SH-SY5Y (cell line): ENCODE results near the gene PIP4K2B.

Source experiments
- GATA2 ChIP-seq: IDR thresholded peaks from 2 replicates; pipeline ENCODE4 v1.6.1; 2011; ENCODE audit warnings: mild to moderate bottlenecking, low read depth, low read length
- GATA3 ChIP-seq: IDR thresholded peaks from 2 replicates; pipeline ENCODE4 v1.6.1; 2011; ENCODE audit warnings: low read depth, mild to moderate bottlenecking, low read length, moderate library complexity

Gene PIP4K2B

DNA sequence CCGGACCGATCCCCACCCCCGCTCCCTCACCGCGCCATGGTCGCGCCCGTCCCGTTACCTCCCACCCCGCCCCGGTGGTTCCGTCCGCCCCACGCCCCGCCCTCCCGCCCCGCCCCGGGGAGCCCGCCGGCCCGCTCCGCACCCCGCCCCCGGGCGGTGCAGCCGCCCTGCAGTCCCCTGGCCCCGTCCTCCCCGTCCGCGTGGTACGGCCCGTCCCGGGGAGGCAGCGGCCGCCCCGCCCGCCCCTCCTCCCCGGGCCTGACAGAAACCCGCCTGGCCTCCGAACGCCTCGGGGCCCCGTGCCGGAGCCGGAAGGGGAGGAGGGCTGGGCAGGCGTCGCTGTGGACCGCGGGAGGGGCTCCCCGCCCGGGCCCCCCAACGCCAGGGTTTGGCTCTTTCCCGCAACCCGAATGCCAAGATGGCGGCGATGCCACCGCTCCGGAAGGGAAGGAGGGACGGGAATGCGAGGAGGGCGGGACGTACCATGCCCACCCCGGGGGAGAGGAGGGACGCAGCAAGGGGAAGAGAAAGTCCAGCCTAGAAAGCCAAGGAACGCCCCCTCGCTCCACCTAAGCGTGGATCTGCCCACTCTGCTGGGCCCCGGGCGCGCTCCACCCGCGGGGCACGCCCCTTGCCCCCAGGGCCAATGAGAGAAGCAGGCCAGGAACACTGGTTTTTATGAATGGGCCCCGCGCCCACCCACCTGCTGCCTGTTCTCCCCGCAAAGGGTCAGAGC lies at the start of gene PIP4K2B:
Gene PIP4K2B (minus strand): TSS at position 56 of the 736 bp plus-strand sequence. CDS start 132 bp downstream, outside the sequence.
- TF ChIP-seq GATA2 (no peak), GATA3 (no peak)

DNA sequence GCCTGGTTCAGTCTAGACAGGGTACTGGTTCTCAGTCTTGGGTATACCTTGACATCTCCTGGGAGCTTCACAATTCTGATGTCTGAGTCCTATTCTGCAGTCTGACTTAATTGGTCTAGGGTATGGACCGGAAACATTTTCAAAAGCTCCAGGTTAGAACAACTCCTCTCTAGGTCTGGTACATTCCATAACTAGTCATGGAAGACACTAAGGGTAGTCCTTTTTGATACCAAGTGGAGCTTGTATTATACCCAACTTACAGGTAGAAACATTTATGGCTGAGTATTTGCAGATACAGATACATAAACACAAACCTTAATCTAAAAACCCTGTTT lies 49.2 kb upstream of the PIP4K2B start:
- TF ChIP-seq GATA2 (no peak), GATA3 (no peak)

DNA sequence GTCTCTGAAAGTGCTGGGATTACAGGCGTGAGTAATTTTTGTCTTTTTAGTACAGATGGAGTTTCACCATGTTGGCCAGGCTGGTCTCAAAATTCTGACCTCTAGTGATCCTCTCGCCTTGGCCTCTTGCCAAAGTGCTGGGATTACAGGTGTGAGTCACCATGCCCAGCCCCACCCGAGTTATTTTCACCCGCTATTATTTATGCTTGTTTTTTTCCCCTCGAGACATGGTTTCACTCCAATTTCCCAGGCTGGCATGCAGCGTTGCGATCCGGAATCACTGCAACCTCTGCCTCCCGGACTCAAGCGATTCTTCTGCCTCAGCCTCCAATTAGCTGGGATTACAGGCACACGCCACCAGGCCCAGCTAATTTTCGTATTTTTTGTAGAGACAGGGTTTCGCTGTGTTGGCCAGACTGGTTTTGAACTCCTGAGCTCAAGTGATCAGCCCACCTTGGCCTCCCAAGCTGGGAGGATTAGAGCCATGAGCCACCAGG lies 45.0 kb upstream of the PIP4K2B start:
- TF ChIP-seq GATA2 (no peak), GATA3 (no peak)

DNA sequence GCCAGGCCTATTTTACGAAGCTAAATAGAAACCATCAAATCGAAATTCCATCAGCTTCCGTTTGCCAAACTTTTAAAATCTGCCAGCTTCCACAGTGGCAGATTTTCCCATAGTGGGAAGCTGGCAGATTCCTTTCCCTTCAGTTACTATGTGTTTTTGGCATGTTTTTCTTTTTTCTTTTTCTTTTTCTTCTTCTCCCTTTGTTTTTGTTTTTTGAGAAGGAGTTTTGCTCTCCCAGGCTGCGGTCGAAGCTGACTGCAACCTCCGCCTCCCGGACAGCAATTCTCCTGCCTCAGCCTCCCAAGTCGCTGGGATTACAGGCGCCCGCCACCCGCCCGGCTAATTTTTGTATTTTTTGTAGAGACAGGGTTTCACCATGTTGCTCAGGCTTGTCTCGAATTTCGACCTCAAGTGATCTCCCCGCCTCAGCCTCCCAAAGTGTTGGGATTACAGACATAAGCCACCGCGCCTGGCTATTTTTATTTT lies 26.4 kb upstream of the PIP4K2B start:
- TF ChIP-seq GATA3 (no peak), GATA2 (no peak)

DNA sequence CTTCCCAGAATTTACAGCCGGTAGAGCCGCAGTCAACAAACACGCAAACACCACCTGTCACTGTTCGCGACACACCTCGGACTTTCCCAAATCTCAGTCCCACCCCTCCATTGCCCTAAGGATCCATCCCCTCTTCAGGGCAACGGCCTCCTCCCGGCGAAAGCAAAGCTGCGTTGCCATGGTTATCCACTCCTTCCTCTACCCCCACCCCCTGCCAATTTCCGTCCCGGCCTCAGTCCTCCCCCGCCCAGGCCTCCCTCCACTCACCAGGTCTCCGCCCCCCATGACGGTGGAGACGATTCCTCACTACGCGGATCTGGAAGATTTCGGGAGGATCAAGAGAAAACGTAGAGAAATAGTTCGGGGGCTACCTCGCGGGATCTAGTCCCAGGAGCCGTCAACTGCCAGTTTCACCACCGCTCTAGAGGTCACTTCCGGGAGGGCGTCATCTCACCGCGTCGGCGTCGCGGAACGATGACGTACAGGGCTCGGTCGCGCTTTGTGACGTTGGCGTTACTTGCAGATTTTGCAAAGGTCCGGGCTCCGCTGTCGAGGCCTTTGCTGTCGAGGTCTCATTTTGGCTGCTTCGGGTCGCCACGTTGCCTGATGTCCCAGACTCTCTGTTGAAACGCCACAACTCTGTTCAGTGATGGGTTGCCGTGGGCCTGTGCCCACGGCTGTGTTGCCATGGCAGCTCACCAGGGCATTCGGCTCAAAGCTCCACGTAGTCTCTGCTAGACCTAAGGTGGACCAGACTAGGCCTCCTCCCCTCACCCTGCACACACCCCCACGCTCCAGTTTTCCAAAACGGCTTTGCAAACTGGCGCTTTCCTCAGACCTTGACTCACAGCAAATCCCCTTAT lies 25.8 kb upstream of the PIP4K2B start, which contains the start of gene CWC25:
Gene CWC25 (minus strand): TSS at position 423 of the 863 bp plus-strand sequence. CDS start 138 bp downstream, at position 285.
- no peak for TF ChIP-seq GATA3
- TF ChIP-seq GATA2: no peak

DNA sequence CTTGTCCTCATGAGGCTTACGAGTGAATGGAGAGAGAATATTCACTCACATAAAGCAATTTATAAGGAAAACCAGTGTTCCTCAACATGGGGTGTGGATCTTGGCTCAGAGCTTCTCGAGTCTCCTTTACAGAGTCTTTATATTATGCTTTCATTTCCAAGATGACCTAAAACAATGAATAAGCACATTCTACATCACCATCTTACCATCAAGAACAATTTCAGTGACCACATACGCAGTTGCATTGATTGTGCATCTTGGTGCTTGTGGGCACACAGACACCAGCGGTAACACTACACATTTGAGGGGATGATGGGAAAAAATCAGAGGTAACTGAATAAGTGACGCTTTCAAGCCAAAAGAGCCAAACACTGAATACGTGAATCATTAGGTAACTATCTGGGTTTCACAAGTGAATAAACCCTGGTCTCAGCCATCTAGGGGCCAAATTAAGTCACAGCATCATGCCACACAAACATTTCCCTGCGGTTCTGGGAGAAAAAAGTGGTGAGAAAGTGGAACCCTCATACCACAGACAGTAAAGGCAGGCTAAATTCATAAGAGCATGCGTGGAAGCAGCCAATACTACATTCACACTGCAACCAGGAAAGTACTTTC lies 16.3 kb upstream of the PIP4K2B start:
- TF ChIP-seq GATA2: no peak
- TF ChIP-seq GATA3: no peak

DNA sequence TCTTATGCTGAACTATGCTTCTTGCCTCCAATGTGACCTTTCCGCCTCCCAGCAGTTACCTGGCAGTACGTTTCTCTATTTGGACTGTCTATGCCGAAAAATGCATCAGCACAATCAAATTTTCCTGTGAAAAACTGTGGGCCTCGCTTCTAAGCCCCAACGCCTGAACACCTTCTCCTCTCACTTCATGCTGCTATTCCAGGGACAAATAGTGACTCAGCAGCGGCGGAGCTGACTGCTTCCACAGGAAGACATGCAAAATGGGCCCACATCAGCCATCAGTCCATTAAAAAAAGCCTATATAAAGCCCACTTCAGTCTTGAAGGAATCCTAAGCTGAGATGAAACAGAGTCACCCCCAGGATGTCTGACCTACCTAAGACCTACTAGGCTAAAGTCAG lies 10.5 kb upstream of the PIP4K2B start:
- TF ChIP-seq GATA3: no peak
- TF ChIP-seq GATA2: no peak

DNA sequence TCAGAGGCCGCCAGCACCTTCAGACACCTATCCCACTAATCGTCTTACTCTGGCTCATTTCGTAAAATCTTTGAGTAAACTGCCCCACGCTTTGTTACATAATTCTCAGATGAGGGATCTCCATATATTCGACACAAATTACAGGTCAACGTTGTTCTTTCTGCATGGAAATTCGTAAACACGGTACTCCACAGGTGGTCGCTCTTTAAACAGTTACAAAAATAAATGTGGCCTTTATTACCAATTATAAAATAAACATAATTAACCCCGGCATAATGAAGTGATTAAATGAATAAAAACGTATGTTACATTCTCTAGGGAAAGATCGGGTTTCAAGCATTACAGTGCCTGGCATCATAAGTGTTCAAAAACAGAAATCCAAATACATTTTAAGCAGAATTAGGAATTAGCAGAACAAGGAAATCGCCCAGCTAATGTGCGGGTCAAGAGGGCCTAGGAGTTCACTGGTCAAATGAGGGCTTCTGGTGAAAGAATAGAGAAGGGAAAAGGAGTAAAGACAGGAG lies 943 bp upstream of the PIP4K2B start:
- no peak for TF ChIP-seq GATA3
- TF ChIP-seq GATA2: no peak

DNA sequence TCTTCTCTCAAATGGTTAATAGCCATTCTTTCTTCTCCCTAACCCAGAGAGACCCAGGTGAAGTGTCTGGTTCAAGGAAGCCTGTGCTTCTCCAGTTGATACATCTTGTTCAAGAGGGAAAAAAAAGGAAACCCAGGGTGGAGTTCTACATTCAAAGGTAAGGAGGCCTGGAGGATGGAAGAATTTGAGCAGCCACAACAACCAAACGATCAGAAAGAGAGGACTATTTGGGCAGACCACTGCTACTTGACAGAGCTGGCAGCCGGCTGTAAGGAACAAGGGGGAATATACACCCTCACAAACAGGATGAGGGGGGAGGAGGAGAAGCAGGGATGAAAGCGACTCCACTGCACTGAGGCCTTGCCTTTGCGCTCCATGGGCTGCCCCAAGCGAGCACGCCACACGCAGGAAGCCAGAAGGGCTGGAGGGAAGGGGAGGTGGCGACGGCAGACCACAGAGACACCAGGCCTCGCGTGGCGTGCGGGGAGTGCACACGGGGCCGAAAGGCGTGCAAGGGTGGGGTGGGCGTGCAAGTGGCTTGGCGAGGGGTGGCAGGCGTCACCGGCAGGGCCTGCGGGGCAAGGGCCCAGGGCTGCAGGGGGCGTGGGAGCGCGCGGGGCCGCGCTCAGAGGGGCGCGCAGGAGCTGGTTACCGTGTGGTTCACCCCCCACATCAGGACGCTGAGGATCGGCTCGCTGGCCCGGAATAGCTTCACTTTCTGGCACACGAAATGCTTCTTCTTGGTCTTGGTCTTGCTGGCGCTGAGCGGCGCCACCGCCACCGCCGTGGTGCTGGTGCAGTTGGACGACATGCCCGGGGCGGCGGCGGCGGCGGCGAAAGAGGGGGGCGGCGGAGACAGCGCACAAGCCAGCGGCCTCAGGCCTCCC lies 499 bp downstream of the PIP4K2B start:
- no peak for TF ChIP-seq GATA2
- TF ChIP-seq GATA3: no peak

DNA sequence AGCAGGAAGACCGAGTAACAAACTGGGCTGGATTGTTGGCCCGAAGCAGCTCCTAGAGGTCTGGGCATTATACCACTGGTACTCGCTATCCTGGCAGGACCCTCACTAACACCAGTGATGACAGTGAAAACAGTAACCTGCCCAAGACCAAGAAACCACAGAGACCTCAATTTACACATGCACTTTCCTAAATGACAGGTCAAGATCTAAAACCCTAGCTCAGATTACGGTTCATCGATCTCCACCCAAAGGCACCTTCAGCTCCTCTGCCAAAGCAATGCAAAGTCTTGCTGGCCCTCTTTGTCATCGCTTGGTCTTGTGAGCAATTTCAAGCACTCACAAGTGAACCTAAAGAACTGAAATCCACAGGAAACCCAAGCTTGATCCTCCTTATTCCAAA lies 1.5 kb downstream of the PIP4K2B start:
- TF ChIP-seq GATA2: no peak

DNA sequence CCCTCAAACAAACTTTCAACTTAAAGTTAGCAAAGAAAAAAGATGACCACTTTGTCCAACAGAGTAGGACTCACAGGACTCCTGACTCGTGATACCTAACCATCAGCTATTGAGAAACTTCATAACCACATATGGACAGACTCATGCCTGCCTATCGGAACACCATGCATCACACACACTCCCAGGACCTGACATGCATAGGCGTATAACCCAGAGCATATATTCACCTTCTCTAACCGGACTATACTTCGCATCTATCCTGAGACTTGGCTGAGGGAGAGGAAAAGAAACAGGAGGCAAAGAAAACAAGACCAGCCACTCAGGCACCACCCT lies 2.2 kb downstream of the PIP4K2B start:
- TF ChIP-seq GATA3 (no peak), GATA2 (no peak)

DNA sequence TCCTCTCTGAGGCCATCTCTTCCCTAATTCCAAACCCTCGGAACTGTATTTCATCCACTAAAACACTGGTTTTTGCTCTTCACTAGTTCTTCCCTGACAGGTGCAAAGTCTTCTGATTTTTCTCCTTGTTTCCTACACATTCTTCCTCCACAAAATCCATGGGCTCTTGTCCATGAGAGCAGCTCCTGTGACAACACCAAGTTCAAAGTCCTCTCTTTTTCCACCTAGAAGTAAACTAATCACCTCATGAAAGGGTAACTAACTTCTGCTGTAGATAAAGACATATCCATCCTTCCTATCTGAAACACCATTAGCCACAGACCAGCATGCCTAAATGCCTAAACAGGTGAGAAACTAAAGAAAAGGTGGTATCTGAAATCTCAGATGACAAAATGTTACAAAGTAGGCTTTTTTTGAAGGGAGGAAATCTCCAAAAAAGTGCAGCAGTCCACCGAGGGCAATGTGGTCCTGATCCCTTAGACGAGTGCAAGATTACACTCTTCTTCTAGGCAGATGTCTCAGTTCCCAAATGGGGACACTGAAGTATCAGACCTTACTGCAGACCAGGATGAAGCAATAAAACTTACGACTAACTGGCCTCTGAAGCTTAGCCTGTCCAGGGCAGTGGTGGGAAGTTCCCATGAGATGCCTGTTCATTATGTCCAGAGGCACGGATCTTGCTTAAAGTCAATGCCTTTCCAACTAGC lies 2.8 kb downstream of the PIP4K2B start:
- TF ChIP-seq GATA3 (no peak), GATA2 (no peak)

DNA sequence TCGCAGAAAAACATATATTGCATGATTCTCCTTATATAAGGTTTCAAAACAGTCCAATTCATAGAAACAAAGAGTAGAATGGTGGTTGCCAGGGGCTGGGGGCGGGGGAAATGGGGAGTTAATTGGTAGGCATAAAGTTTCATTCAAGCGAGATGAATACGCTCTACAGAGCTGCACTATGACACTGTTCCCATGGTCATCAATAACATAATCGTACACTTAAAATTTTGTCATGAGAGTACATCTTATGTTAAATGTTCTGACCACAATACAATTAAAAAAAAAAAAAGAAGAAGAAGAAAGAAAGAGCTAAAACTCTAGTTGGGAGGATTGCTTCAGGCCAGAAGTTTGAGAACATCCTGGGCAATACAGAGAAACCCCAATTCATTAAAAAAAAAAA lies 5.1 kb downstream of the PIP4K2B start:
- TF ChIP-seq GATA3: no peak
- TF ChIP-seq GATA2: no peak

DNA sequence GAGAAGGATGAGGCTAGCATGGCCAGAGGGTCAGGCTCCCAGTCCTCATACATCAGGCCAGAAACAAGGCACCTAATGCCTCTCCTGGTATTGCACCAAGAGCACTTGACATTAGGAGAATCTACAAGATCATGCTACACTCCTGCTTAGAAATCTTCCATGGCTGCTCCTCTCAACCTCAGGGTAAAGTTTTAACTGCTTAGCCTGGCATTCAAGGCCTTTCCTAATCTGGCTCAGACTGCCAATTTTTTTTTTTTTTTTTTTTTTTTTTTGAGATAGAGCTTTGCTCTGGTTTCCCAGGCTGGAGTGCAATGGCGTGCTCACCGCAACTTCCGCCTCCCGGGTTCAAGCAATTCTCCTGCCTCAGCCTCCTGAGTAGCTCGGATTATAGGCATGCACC lies 8.2 kb downstream of the PIP4K2B start:
- TF ChIP-seq GATA2 (no peak), GATA3 (no peak)
